ENCODE data around the gene RBM44.

DNA sequence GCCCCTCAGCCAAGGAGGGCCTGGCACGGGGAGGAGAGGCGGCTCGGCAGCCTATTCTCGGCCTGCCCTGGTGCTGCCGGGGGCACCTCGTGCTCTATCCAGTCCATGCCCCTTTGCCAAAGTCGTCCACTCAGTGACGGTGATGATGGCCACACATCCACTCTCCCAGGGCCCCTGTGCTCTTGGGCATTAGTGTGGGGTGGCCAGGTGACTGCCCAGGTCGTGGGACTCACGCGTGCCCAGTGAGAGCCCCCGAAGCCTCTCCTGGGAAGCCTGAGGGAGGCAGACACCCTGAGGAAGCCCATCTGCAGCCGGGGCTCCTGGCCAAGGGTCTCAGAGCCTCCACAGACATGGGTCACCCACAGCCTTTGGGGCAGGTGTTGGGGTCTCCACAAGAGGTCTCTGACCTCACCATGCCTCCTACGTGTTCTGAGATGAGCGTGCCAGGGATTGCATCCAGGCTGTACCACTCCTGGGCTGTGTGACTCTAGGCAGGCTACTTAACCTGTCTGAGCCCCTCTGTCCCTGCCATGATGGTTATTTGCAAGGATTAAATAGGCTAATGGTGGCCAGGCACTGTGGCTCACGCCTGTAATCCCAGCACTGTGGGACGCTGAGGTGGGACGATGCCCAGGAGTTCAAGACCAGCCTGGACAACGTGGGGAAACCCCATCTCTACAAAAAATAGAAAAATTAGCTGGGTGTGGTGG is 73.8 kb downstream of the RBM44 start:
- no peak for TF ChIP-seq EZH2 (IDR thresholded peaks at IDR 0.05; ENCODE audit: low read length, unreplicated experiment)
- TF ChIP-seq, protein P1, sequence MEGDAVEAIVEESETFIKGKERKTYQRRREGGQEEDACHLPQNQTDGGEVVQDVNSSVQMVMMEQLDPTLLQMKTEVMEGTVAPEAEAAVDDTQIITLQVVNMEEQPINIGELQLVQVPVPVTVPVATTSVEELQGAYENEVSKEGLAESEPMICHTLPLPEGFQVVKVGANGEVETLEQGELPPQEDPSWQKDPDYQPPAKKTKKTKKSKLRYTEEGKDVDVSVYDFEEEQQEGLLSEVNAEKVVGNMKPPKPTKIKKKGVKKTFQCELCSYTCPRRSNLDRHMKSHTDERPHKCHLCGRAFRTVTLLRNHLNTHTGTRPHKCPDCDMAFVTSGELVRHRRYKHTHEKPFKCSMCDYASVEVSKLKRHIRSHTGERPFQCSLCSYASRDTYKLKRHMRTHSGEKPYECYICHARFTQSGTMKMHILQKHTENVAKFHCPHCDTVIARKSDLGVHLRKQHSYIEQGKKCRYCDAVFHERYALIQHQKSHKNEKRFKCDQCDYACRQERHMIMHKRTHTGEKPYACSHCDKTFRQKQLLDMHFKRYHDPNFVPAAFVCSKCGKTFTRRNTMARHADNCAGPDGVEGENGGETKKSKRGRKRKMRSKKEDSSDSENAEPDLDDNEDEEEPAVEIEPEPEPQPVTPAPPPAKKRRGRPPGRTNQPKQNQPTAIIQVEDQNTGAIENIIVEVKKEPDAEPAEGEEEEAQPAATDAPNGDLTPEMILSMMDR (conservative IDR thresholded peaks at IDR 0.05; ENCODE audit: low read depth, low read length): no peak
